ENCODE results near the gene ISYNA1.

DNA sequence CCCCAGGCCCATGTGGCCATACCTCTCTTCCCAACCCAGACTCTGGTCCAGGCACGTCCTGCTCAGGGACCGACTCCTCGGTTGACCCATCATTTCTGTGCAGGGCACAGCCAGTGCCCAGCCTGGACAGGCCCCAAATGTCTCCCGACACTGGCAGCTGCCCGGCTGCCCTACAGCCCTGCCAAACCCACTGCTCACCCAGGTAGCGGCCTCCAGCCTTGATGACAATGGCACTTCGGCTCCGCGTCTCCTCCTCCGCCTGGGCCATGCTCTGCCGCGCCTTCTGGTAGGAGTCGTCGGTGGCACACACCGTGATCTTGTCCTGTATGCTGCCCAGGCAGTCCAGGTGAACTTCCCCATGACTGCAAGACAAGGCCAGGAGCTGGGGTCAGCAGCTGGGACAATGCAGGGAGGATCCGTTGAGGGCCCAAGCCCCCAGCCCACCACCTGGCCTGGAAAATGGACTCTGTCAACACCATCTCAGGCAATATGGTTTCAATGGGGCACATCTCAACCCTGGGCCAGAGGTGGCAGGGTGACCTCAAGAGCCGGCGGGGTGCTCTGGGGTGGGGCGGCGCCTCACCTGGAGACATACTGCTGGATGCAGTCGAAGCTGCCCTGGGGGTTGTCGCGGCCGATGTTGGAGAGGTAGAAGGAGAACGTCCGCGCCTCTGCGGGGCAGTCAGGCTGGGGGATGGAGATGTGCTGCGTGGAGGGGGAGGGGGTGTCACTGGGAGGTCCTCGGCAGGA lies 27.5 kb upstream of the ISYNA1 start:
- TF ChIP-seq, protein P1, sequence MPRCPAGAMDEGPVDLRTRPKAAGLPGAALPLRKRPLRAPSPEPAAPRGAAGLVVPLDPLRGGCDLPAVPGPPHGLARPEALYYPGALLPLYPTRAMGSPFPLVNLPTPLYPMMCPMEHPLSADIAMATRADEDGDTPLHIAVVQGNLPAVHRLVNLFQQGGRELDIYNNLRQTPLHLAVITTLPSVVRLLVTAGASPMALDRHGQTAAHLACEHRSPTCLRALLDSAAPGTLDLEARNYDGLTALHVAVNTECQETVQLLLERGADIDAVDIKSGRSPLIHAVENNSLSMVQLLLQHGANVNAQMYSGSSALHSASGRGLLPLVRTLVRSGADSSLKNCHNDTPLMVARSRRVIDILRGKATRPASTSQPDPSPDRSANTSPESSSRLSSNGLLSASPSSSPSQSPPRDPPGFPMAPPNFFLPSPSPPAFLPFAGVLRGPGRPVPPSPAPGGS (IDR thresholded peaks at IDR 0.05), result no peak
- no peak for TF ChIP-seq KDM1A (IDR thresholded peaks at IDR 0.05; ENCODE audit: low read depth)
- no peak for TF ChIP-seq NR3C1 (IDR thresholded peaks at IDR 0.05)
- TF ChIP-seq ZFP36 (IDR thresholded peaks at IDR 0.05; ENCODE audit: borderline replicate concordance, partially characterized antibody), result no peak
- no peak for TF ChIP-seq EP300 (IDR thresholded peaks at IDR 0.05)
- no peak for TF ChIP-seq SMC3 (IDR thresholded peaks at IDR 0.05)
